HG03159 (cell line): ENCODE data around the gene ATF6B.
"Not testable (repeated sequence)": the region's sequence is repeated elsewhere in the genome, so short reads cannot be mapped to it uniquely, and the experiment has no call there.

Experiments used
- ATAC-seq: cut with Tn5 transposase; IDR thresholded peaks from one replicate; pipeline ENCODE4 v1.9.1; 2021; ENCODE audit warnings: mild to moderate bottlenecking, moderate library complexity; ENCODE audit not compliant: unreplicated experiment

ATF6B gene

DNA sequence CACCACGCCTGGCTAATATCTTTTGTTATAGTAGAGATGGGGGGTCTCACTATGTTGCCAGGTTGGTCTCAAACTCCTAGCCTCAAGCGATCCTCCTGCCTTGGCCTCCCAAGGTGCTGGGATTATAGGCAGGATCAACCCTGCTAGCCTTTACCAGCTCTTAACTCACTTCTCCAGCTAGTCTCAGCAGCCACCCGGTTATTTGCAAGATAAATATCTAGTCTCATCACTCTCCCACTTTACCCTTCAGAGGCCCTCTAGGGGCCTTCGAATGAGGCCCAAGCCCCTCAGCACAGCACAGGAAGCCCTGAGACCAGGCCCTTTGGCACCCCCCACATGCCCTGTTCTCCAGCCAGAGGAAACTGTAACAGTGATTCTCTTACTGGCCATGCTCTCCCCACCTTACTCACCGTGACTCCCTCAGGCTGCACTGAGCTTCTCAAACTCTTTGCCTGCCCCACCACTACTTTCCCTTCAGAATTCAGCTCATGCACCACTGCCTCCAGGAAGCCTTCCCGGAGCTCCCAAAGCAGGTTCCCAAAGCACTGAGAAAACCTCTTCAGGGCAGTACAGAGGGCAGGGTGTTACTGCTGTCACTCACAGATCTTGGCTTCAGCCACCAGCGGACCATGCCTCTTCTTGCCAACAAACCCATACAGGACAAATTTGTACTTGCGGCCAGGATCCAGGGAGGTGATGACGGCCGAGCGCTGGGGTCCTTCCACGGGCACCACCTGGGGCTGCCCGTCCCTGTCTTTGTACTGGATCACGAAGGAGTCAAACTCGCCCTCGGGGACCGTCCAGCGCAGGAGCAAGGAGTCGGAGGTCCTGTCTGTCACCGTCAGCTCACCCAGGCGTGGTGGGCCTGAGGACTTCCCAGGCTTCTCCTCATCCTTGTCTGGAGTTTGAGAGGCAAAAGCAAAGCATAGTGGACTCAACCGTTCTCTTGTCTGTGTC lies 44.0 kb downstream of the ATF6B start:
- ATAC-seq, result no peak

DNA sequence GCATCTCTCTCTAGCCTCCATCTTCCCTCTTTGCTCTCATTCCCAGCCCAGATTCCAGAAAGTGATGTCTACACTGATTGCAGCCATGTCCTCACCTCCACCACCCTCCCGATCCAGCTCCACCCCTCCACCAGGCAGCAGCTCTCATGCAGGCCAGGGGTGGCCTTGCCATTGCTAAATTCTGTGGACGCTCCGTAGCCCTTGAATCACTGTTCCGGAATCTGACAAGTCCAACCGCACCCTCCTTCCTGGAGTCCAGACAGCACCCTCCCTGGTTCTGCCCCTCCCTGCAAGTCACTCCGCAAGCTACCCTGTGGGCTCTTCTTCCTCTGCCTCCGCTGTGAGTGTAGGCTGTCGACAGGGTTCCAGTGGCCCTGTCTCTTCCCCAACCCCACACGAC lies 45.1 kb downstream of the ATF6B start:
- ATAC-seq, result no peak

DNA sequence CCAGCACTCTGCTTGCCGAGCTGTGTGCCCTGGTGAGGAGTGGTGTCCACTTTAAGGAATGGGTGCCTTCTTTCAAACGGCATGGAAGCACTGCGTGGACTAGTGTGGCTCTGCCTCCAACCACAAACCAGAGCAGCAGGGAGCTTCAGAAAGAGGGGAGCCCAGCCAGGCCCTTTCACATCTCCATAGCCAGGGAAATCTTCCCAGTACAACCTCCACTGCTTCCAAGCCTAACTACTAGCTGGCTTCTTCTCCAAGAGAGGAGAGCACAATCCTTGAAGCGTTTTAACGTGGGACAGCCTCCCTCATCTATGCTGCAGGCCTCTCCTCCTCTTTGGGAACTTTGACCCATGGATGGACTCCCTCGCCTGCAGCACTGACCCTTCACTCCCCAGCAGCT lies 45.6 kb downstream of the ATF6B start:
- ATAC-seq, result no peak

DNA sequence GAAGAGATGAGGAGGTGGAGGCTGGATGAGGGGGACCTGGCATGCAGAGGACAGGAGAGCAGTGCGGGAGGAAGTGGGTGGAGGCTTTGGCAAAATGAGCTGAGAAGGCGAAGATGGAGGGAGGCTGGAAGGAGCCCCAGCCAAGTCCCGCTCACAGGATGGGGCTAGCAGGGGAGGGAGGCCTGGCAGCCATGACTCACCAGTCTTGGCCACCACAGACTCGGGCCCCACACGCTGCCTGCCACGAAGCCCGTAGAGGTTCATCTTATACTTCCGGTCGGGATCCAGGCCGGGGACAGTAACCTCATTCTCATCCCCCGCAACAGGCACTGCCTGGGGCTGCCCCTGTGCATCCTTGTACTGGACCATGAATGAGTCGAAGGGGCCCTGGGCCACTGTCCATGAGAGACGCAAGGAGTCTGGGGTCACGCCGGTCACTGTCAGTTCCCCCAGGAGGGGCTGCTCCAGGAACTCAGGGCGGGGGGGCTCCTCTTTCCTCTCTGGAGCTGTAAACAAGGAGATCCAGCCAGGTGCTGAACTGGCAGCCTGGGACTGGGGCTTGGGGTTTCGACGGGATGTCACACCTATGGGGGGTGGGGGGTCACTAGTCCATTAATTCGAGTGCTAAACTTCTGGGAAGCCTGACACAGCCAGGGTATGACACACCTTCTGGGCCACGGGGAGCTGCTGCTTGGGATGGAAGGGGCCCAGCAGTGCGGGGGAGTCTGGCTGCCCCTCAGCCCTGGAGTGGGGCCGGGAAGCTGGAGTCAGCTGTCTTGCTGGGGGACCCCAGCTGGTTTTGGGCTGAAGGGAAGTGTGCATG lies 46.7 kb downstream of the ATF6B start:
- no peak for ATAC-seq

DNA sequence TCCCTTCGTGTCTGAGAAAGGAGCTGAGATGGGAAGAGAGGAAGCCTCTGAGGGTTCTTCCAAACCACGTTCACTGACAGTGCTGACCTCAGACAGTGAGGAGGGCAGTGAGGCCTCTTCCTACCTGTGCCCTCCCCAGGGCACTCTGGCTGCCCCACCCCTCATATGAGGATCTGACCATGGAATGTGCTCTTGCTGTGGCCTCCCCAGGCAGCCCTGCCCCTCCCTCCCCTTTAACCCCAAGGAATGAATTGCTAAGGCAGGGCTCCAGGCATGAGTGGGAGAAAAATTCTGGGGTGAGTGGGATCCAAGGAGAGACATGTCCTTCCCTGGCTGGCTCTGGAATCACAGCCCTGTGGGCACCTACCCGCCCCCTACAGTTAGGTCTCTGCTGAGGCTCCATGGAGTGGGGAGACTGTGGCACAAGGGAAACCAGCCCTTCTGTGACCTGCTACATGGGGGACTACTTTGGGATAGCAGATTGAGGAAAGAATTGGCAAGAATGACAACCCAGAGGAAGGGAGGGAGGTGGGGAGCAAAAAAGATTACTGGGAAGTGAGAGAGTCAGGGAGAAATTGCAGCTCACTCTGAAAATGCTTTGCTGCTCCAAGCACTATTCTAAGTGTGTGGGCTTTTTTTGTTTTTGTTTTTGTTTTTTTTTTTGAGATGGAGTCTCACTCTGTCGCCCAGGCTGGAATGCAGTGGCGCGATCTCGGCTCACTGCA lies 48.3 kb downstream of the ATF6B start:
- no peak for ATAC-seq

DNA sequence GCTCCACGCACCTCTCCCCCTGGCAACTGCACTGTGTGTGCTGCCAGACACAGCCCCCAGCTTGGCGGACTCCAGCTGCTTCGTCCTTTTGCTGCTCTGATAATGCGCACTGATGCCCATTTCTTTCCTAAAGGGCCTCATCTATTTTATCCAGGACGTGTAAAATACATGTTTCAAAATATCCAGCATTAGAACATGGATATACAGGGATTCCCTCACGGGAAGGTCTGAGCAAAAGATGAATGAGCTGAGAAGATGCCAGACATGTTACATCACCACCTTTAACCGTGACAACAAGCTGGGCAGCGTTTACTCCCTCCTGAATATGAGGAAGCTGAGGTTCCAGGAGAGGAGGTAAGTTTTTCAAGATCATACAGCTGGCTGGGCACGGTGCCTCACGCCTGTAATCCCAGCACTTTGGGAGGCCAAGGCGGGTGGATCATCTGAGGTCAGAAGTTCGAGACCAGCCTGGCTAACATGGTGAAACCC lies 51.7 kb downstream of the ATF6B start:
- ATAC-seq, result no peak

DNA sequence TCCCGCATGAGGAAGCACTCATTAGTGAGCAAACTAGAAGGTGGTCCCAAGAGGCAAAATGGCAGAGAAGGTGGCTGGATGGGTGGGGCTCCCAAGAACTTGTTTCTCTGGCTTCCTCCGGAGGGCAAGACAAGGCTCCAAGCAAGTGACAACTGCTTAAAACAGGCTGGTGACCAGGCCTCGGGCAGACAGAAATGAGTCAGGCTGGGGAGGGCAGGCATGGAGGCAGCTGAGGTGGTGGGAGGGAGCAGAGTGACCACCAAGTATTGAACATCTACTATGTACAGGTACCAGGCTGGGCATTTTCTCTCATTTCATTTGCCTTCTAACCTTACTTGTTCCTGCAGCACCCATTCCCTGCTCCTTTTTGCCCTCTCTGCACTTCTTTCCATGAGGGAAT lies 52.3 kb downstream of the ATF6B start:
- ATAC-seq, result no peak

DNA sequence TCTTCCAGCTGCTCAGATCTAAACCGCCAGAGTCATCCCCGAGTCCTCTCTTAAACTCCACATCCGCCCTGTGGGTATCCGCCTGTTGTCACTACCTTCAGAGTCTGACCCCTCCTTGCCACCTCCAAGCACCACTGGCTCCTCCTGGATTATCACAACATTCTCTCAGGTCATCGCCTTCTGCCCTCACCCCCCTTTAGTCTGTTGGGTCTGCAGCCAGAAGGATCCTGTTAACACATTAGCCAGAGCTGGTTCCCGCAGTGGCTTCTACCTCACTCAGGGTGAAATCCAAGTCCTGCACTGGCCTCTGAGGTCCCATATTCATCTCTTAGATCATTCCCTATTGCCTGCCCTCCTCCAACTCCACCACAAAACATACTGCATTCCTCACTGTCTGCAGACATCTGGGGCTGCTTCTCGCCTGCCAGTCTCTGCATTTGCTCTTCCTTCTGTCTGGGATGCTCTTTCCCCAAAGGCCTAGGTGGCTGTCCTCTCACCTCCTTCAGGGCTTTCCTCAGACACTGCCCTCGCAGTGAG lies 53.0 kb downstream of the ATF6B start:
- ATAC-seq, result no peak

DNA sequence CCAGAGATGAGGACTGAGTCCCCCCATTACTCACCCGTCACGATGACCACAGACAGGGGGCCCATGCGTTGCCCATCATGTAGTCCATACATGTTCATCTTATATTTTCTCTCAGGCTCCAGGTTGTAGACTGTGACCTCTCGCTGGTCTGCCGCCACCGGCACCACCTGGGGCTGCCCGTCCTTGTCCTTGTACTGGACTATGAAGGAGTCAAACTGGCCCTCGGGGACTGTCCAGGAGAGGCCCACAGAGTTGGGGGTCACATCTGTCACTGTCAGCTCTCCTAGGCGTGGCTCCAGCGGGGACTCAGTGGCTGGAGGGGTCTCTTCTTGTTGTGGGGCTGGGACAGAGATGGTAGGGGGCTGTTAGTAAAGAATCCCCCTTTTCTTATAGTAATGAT lies 54.4 kb downstream of the ATF6B start:
- no peak for ATAC-seq

DNA sequence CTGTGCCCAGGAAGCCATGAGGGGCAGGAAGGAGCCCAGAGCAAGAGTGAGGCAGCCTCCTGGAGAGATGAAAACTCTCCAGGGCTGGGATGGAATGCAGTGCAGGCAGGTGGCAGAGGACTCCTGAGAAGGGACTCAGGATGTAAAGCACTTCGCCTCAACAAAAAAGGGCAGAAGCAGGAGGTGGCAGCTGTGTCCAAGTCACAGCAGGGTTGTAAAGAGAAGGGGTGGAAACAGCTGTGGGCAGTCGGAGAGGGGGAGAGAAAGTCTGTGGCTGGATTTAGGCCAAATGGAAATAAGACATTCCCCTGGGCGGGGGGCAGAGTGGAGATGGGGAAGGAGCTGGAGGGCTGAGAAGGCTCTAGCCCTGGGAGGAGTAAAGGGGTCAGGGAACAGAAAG lies 54.9 kb downstream of the ATF6B start:
- ATAC-seq, result no peak

DNA sequence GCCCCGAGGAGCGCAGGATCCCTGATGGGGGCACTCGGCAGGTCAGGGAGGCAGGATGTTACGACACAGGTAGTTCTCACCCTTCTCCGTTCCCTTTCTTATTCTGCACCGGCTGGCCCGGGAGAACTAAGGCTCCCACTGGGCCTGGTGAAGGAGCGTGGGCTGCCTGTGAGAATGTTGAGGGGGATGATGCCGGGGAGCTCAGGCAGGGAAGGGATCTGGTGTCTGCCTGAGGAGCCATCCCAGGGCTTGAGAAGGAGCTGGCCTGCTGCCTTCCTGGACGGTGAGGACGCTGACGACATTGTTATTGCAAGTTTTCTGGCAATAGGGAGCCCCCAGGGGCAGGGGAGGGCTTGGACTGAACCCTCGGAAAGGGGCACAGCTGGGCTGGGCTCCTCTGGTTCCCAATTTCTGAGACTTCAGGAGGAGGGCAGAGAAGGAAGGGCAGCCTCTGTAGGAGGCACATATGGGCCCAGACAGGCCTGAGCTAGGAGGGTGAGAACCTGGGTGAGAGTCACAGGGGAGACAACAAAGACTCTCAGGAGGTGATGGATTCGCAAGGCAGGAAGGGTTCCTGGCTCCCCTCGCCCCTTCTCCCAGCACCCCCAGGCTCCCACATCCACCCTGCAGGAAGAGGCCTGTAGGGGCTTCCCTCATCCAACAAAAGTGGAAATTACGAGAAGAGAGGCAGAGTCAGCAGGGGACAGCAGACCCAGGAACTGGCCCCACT lies 57.1 kb downstream of the ATF6B start:
- ATAC-seq, result no peak

DNA sequence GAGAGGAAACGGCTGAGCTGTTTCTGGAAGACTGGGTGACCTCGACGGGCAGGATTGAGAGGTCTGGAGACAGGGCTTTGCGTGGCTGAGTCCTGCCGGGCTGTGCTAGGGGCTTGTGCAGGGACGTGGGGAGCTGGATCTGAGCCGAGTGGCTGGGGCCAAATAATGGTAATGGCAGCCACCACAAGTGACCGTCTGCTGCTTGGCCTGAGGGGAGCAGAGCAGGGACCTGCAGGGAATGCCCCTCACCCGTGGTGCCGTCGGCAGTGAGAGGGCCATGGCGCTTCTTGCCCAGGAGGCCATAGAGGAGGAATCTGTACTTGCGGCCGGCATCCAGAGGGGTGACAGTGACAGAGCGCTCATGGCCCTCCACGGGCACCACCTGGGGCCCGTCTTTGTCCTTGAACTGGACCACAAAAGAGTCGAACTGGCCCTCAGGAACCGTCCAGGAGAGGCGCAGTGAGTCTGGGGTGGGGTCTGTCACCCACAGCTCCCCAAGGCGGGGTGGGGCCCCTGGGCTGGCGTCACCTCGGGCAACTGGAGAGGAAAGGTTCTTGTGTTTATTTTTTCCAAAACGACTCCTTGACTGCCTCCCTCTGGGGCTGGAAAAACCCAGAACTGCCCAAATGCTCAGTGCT lies 58.0 kb downstream of the ATF6B start:
- no peak for ATAC-seq

DNA sequence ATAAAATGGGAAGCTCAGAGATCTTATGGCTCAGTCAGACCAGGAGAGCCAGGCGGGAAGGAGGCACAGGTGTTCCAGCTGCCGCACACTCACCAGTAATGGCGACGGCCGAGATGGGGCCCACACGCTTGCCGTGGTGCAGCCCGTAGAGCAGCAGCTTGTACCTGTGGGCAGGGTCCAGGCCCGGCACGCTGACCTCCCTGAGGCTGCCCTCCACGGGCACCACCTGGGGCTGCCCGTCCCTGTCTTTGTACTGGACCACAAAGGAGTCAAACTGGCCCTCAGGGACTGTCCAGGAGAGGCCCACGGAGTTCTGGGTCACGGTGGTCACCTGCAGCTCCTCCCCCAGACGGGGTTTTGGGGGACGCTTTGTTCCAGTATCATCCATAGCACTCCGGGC lies 58.6 kb downstream of the ATF6B start:
- no peak for ATAC-seq

DNA sequence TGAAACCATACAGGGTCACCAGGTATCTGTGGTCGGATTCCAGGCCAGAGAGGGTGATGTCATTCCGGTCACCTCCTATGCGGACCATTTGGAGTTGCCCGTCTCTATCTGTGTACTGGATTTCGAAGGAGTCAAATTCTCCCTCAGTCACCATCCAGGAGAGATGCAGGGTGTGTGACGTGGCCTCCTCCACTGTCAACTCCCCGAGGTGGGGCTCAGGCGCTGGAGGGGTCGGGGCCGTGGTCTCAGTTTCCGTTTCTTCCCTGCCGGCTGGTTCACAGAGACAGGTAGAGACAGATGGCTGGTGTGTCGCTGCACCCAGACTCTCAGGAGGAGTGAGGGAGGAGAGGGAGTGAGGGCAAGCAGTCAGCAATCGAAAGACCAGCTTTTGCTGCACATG lies 59.2 kb downstream of the ATF6B start:
- no peak for ATAC-seq

DNA sequence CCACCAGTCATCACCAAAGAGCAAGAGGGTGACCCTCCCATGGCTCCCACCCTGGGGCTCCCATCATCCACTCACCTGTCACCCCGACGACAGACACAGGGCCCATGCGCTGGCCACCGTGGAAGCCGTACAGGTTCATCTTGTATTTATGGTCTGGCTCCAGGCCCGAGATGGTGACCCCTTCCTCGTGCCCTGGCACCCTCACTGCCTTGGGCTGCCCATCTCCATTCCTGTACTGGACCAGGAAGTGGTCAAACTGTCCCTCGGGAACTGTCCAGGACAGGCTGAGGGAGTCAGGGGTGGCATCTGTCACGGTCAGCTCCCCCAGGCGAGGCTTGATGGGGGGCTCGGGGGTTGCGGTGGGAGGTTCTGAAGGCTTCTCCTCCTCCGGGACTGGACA lies 59.7 kb downstream of the ATF6B start:
- not testable (repeated sequence) for ATAC-seq

DNA sequence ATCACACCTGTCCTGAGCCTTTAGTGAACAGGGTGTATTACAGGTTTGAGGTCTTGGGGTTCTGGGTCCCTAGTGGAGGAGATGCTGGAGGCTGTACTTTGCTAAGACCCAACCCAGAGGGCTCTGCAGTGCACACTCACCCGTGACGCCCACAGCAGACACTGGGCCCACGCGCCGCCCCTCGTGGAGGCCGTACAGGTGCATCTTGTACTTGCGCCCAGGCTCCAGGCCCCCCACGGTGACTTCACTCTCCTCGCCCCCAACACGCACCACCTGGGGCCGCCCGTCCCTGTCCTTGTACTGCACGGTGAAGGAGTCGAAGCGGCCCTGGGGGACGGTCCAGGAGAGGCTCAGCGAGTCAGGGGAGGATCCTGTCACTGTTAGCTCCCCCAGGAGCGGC lies 60.5 kb downstream of the ATF6B start:
- not testable (repeated sequence) for ATAC-seq
